ENCODE measurements around the gene TRIM44.
"Not testable (repeated sequence)": the region's sequence is repeated elsewhere in the genome, so short reads cannot be mapped to it uniquely, and the experiment has no call there.

- not testable (repeated sequence) for TF ChIP-seq POLR2A, CTCF, POLR2AphosphoS5 (IDR thresholded peaks at IDR 0.05)
Measured at GRCh38 chr11:35778943-35779342, 116.4 kb downstream of the TRIM44 start.
